ENCODE data around the gene DCANP1.

DCANP1 gene

GRCh38 chr5:135456238-135457099 lies 9.3 kb upstream of the DCANP1 start:
- no peak for DNase-seq

GRCh38 chr5:135455876-135456237 lies 8.7 kb upstream of the DCANP1 start:
- no peak for DNase-seq

GRCh38 chr5:135454946-135455345 lies 7.8 kb upstream of the DCANP1 start:
- DNase-seq: no peak

- DNase-seq: no peak
These were observed 6.5 kb upstream of the DCANP1 start for GRCh38 chr5:135453613-135454012.

- DNase-seq: no peak
These were observed 5.3 kb upstream of the DCANP1 start, which contains the start of gene TIFAB for GRCh38 chr5:135452321-135453030. Gene TIFAB (minus strand): TSS chr5:135452351. CDS start chr5:135449939, 2,412 bp downstream.

GRCh38 chr5:135451581-135452320 lies 4.6 kb upstream of the DCANP1 start:
- no peak for DNase-seq

GRCh38 chr5:135450952-135451351 lies 3.8 kb upstream of the DCANP1 start:
- no peak for DNase-seq

GRCh38 chr5:135450336-135450735 lies 3.2 kb upstream of the DCANP1 start:
- DNase-seq: no peak

GRCh38 chr5:135449644-135450043 lies 2.5 kb upstream of the DCANP1 start:
- DNase-seq: no peak

- no peak for DNase-seq
These were observed 1.8 kb upstream of the DCANP1 start for GRCh38 chr5:135448791-135449507.

GRCh38 chr5:135448071-135448739 lies 1.1 kb upstream of the DCANP1 start:
- no peak for DNase-seq

GRCh38 chr5:135446615-135447014 lies 533 bp downstream of the DCANP1 start:
- peak; percentile 19 to 54 for DNase-seq

- no peak for DNase-seq
These were observed 942 bp downstream of the DCANP1 start for GRCh38 chr5:135446206-135446605.

GRCh38 chr5:135445306-135445985 lies 1.7 kb downstream of the DCANP1 start:
- DNase-seq: peak in 1 of 2 experiments; percentile 25

GRCh38 chr5:135444881-135445280 lies 2.3 kb downstream of the DCANP1 start:
- no peak for DNase-seq

GRCh38 chr5:135444360-135444759 lies 2.8 kb downstream of the DCANP1 start:
- no peak for DNase-seq

GRCh38 chr5:135443161-135443960 lies 3.8 kb downstream of the DCANP1 start:
- DNase-seq: no peak

GRCh38 chr5:135442431-135443160 lies 4.6 kb downstream of the DCANP1 start:
- no peak for DNase-seq

GRCh38 chr5:135441919-135442318 lies 5.2 kb downstream of the DCANP1 start:
- no peak for DNase-seq

- peak; percentile 43 to 48 for DNase-seq
These were observed 5.8 kb downstream of the DCANP1 start for GRCh38 chr5:135441350-135441831.

Data from Kasumi-1 (cell line).